ENCODE results near the gene SESTD1.

The SESTD1 gene

GRCh38 chr2:179265082-179265510, 464 bp upstream of the SESTD1 start:
- Histone ChIP-seq H3K4me3 (ENCODE audit: low read depth, low read length) (peak overlapping the region; percentile 98), H3K36me3 (ENCODE audit: insufficient read depth, low read length) (peaks cover 4% of the 10 kb centered on the region; the same call in 1 of the 2 replicates), H3K27me3 (ENCODE audit: insufficient read depth, low read length) (no peaks in the 10 kb centered on the region), H3K27ac (ENCODE audit: low read depth, low read length) (peak overlapping the region; percentile 86), H2AFZ (ENCODE audit: low read length, unreplicated experiment) (peak overlapping the region; percentile 72), H3K4me1 (ENCODE audit: control insufficient read depth, insufficient read depth, low read length, unreplicated experiment) (peaks cover 40% of the 10 kb centered on the region), H3K79me2 (ENCODE audit: control insufficient read depth, insufficient read depth, low read length, unreplicated experiment) (peaks cover 39% of the 10 kb centered on the region)

GRCh38 chr2:179263446-179264367, 925 bp downstream of the SESTD1 start:
- H2AFZ ChIP-seq (ENCODE audit: low read length, unreplicated experiment), result peak overlapping the region; percentile 68
- H3K79me2 ChIP-seq (ENCODE audit: control insufficient read depth, insufficient read depth, low read length, unreplicated experiment), result peaks cover 52% of the 10 kb centered on the region

GRCh38 chr2:179263015-179263414, 1.6 kb downstream of the SESTD1 start:
- Histone ChIP-seq H3K4me3 (ENCODE audit: low read depth, low read length) (peak overlapping the region; percentile 98), H3K27ac (ENCODE audit: low read depth, low read length) (peak overlapping the region; percentile 86), H3K4me1 (ENCODE audit: control insufficient read depth, insufficient read depth, low read length, unreplicated experiment) (peaks cover 29% of the 10 kb centered on the region), H3K27me3 (ENCODE audit: insufficient read depth, low read length) (no peaks in the 10 kb centered on the region), H2AFZ (ENCODE audit: low read length, unreplicated experiment) (peak overlapping the region; percentile 68), H3K79me2 (ENCODE audit: control insufficient read depth, insufficient read depth, low read length, unreplicated experiment) (peaks cover 59% of the 10 kb centered on the region), H3K36me3 (ENCODE audit: insufficient read depth, low read length) (peaks cover 4% of the 10 kb centered on the region; the same call in 1 of the 2 replicates)

More at GRCh38 chr2:179263446-179264367, 925 bp downstream of the SESTD1 start:
- H3K27me3 ChIP-seq (ENCODE audit: insufficient read depth, low read length), result no peaks in the 10 kb centered on the region
- peaks cover 36% of the 10 kb centered on the region for H3K4me1 ChIP-seq (ENCODE audit: control insufficient read depth, insufficient read depth, low read length, unreplicated experiment)
- H3K4me3 ChIP-seq (ENCODE audit: low read depth, low read length), result peak overlapping the region; percentile 98
- H3K36me3 ChIP-seq (ENCODE audit: insufficient read depth, low read length), result peaks cover 4% of the 10 kb centered on the region; the same call in 1 of the 2 replicates
- peak overlapping the region; percentile 86 for H3K27ac ChIP-seq (ENCODE audit: low read depth, low read length)

GRCh38 chr2:179262077-179262660, 2.5 kb downstream of the SESTD1 start:
- no peaks in the 10 kb centered on the region for H3K27me3 ChIP-seq (ENCODE audit: insufficient read depth, low read length)
- H3K27ac ChIP-seq (ENCODE audit: low read depth, low read length), result peak overlapping the region; percentile 86
- peaks cover 26% of the 10 kb centered on the region for H3K4me1 ChIP-seq (ENCODE audit: control insufficient read depth, insufficient read depth, low read length, unreplicated experiment)
- H3K4me3 ChIP-seq (ENCODE audit: low read depth, low read length), result peak overlapping the region; percentile 98
- H3K79me2 ChIP-seq (ENCODE audit: control insufficient read depth, insufficient read depth, low read length, unreplicated experiment), result peaks cover 67% of the 10 kb centered on the region
- H2AFZ ChIP-seq (ENCODE audit: low read length, unreplicated experiment), result no peak overlapping the region
- H3K36me3 ChIP-seq (ENCODE audit: insufficient read depth, low read length), result peaks cover 4% of the 10 kb centered on the region; the same call in 1 of the 2 replicates

GRCh38 chr2:179261151-179261825, 3.3 kb downstream of the SESTD1 start:
- no peak overlapping the region for H3K27ac ChIP-seq (ENCODE audit: low read depth, low read length)
- no peak overlapping the region for H2AFZ ChIP-seq (ENCODE audit: low read length, unreplicated experiment)
- no peaks in the 10 kb centered on the region for H3K27me3 ChIP-seq (ENCODE audit: insufficient read depth, low read length)
- H3K4me3 ChIP-seq (ENCODE audit: low read depth, low read length), result no peak overlapping the region
- H3K79me2 ChIP-seq (ENCODE audit: control insufficient read depth, insufficient read depth, low read length, unreplicated experiment), result peaks cover 74% of the 10 kb centered on the region
- H3K36me3 ChIP-seq (ENCODE audit: insufficient read depth, low read length), result peaks cover 4% of the 10 kb centered on the region; the same call in 1 of the 2 replicates
- H3K4me1 ChIP-seq (ENCODE audit: control insufficient read depth, insufficient read depth, low read length, unreplicated experiment), result peaks cover 24% of the 10 kb centered on the region

GRCh38 chr2:179260224-179260623, 4.4 kb downstream of the SESTD1 start:
- no peak overlapping the region for H3K27ac ChIP-seq (ENCODE audit: low read depth, low read length)
- no peak overlapping the region for H3K4me3 ChIP-seq (ENCODE audit: low read depth, low read length)
- H3K27me3 ChIP-seq (ENCODE audit: insufficient read depth, low read length), result no peaks in the 10 kb centered on the region
- no peak overlapping the region for H2AFZ ChIP-seq (ENCODE audit: low read length, unreplicated experiment)
- peaks cover 14% of the 10 kb centered on the region for H3K4me1 ChIP-seq (ENCODE audit: control insufficient read depth, insufficient read depth, low read length, unreplicated experiment)
- peaks cover 9% of the 10 kb centered on the region; the same call in 1 of the 2 replicates for H3K36me3 ChIP-seq (ENCODE audit: insufficient read depth, low read length)
- peaks cover 84% of the 10 kb centered on the region for H3K79me2 ChIP-seq (ENCODE audit: control insufficient read depth, insufficient read depth, low read length, unreplicated experiment)

GRCh38 chr2:179255129-179255528, 9.5 kb downstream of the SESTD1 start:
- Histone ChIP-seq H3K36me3 (ENCODE audit: insufficient read depth, low read length) (0 out of 2 replicates have a peak, but pooled peaks cover 5% of the 10 kb centered on the region), H2AFZ (ENCODE audit: low read length, unreplicated experiment) (no peak overlapping the region), H3K4me3 (ENCODE audit: low read depth, low read length) (no peak overlapping the region), H3K27me3 (ENCODE audit: insufficient read depth, low read length) (no peaks in the 10 kb centered on the region), H3K79me2 (ENCODE audit: control insufficient read depth, insufficient read depth, low read length, unreplicated experiment) (peaks cover 94% of the 10 kb centered on the region), H3K27ac (ENCODE audit: low read depth, low read length) (no peak overlapping the region), H3K4me1 (ENCODE audit: control insufficient read depth, insufficient read depth, low read length, unreplicated experiment) (peaks cover 16% of the 10 kb centered on the region)

- peaks cover 92% of the 10 kb centered on the region for H3K79me2 ChIP-seq (ENCODE audit: control insufficient read depth, insufficient read depth, low read length, unreplicated experiment)
- H3K4me3 ChIP-seq (ENCODE audit: low read depth, low read length), result no peak overlapping the region
- 0 out of 2 replicates have a peak, but pooled peaks cover 5% of the 10 kb centered on the region for H3K36me3 ChIP-seq (ENCODE audit: insufficient read depth, low read length)
- H2AFZ ChIP-seq (ENCODE audit: low read length, unreplicated experiment), result no peak overlapping the region
- H3K27me3 ChIP-seq (ENCODE audit: insufficient read depth, low read length), result no peaks in the 10 kb centered on the region
- no peak overlapping the region for H3K27ac ChIP-seq (ENCODE audit: low read depth, low read length)
- H3K4me1 ChIP-seq (ENCODE audit: control insufficient read depth, insufficient read depth, low read length, unreplicated experiment), result peaks cover 16% of the 10 kb centered on the region
These were observed 11.4 kb downstream of the SESTD1 start for GRCh38 chr2:179253226-179253625.

- Histone ChIP-seq H3K79me2 (ENCODE audit: control insufficient read depth, insufficient read depth, low read length, unreplicated experiment) (peaks cover 92% of the 10 kb centered on the region), H3K27ac (ENCODE audit: low read depth, low read length) (no peak overlapping the region), H3K27me3 (ENCODE audit: insufficient read depth, low read length) (no peaks in the 10 kb centered on the region), H3K4me3 (ENCODE audit: low read depth, low read length) (no peak overlapping the region), H3K4me1 (ENCODE audit: control insufficient read depth, insufficient read depth, low read length, unreplicated experiment) (peaks cover 16% of the 10 kb centered on the region), H2AFZ (ENCODE audit: low read length, unreplicated experiment) (no peak overlapping the region), H3K36me3 (ENCODE audit: insufficient read depth, low read length) (0 out of 2 replicates have a peak, but pooled peaks cover 5% of the 10 kb centered on the region)
These were observed 12.2 kb downstream of the SESTD1 start for GRCh38 chr2:179252423-179252822.

GRCh38 chr2:179251870-179252269, 12.8 kb downstream of the SESTD1 start:
- Histone ChIP-seq H3K36me3 (ENCODE audit: insufficient read depth, low read length) (0 out of 2 replicates have a peak, but pooled peaks cover 5% of the 10 kb centered on the region), H3K27ac (ENCODE audit: low read depth, low read length) (no peak overlapping the region), H3K4me3 (ENCODE audit: low read depth, low read length) (no peak overlapping the region), H2AFZ (ENCODE audit: low read length, unreplicated experiment) (no peak overlapping the region), H3K79me2 (ENCODE audit: control insufficient read depth, insufficient read depth, low read length, unreplicated experiment) (peaks cover 90% of the 10 kb centered on the region), H3K27me3 (ENCODE audit: insufficient read depth, low read length) (no peaks in the 10 kb centered on the region), H3K4me1 (ENCODE audit: control insufficient read depth, insufficient read depth, low read length, unreplicated experiment) (peaks cover 16% of the 10 kb centered on the region)

Data from ACC112 (cell line).